CD4-positive, alpha-beta T cell treated with Interleukin-6 for 4 hours (primary cell): Measurements from ENCODE around the gene SLC4A8.

Experiments used
- DNase-seq: peaks from one replicate; pipeline ENCODE4 v3.0.0-alpha.2; 2020; ENCODE audit warnings: mixed read lengths

SLC4A8 gene

GRCh38 chr12:51528852-51529650, 104.4 kb downstream of the SLC4A8 start:
- no peak for DNase-seq

- DNase-seq = no peak
These were observed 105.0 kb downstream of the SLC4A8 start for GRCh38 chr12:51529651-51529970.

- DNase-seq = no peak
These were observed 105.6 kb downstream of the SLC4A8 start for GRCh38 chr12:51530208-51530607.

- no peak for DNase-seq
These were observed 106.8 kb downstream of the SLC4A8 start for GRCh38 chr12:51531284-51531977.

- peak; percentile 78 for DNase-seq
These were observed 107.4 kb downstream of the SLC4A8 start for GRCh38 chr12:51531978-51532497.

- no peak for DNase-seq
These were observed 109.2 kb downstream of the SLC4A8 start for GRCh38 chr12:51533799-51534198.

GRCh38 chr12:51534216-51535074, 109.8 kb downstream of the SLC4A8 start:
- DNase-seq = no peak

- no peak for DNase-seq
These were observed 111.5 kb downstream of the SLC4A8 start for GRCh38 chr12:51536159-51536558.

GRCh38 chr12:51538149-51538548, 113.5 kb downstream of the SLC4A8 start:
- DNase-seq = no peak

- DNase-seq = no peak
These were observed 114.0 kb downstream of the SLC4A8 start for GRCh38 chr12:51538599-51538998.

- DNase-seq = no peak
These were observed 116.4 kb downstream of the SLC4A8 start for GRCh38 chr12:51540996-51541395.

GRCh38 chr12:51546097-51546496, 121.5 kb downstream of the SLC4A8 start:
- no peak for DNase-seq

- no peak for DNase-seq
These were observed 123.0 kb downstream of the SLC4A8 start for GRCh38 chr12:51547606-51548005.

- no peak for DNase-seq
These were observed 123.6 kb downstream of the SLC4A8 start for GRCh38 chr12:51548241-51548640.

- DNase-seq = no peak
These were observed 125.0 kb downstream of the SLC4A8 start for GRCh38 chr12:51549637-51550036.
